HG03520 (cell line): Measurements from ENCODE around the gene NR2F6.

Experiments
- ATAC-seq: cut with Tn5 transposase; IDR thresholded peaks from one replicate; pipeline ENCODE4 v1.9.1; 2021; ENCODE audit warnings: mild to moderate bottlenecking, moderate library complexity; ENCODE audit not compliant: unreplicated experiment

Gene NR2F6

DNA sequence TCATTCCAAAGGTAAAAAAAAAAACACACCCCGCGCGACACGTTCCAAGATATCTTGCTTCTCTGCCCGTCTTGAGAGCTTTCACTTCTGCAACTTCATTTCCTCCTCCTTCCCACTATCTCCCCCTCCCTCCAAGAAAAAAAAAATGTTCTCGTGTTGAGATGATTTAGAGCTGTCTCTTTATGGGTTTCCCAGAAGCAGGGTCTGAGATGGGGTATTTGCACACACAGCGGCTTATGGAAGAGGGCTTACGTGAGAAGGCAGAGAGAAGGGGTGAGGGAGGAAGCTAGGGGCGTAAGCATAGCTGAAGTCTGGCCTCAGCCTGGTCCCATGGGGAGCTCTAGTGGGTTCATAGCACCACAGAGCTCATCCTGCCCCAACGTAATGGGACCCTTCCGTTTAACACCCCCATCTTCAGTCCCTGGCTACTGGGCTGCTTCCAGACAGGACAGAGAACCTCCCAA lies 61.8 kb downstream of the NR2F6 start:
- ATAC-seq = no peak

DNA sequence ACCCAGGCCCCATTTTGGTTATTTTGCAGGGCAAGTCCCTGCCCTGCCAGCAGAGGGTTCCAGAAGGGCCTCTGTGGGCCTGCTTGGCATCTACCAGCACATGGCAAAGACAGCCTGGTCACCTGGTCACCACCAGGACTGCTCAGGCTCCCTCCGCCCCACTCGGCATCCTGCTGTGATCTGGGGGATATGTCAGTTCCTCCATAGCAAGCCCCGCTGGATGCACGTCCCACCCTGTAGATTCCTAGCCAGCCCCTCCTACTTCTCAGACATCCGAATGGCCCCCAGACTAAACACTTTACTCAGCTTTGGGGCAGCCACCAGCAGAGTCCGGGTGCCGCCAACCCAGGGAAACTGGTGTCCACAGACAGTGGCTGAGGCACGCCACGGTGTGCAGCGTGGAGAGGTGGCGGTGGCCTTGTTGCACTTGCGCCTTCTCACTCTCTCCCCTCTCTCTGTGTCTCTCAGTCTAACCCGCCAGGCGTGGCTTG lies 62.4 kb downstream of the NR2F6 start:
- no peak for ATAC-seq
